ENCODE measurements around the gene MBD5.

Gene MBD5

GRCh38 chr2:148253685-148254084, 232.8 kb downstream of the MBD5 start:
- Histone ChIP-seq H3K4me3 (ENCODE audit: low read length in 2 of 2) (no peak overlapping the region), H3K27me3 (ENCODE audit: control insufficient read depth in 1 of 2, insufficient read depth in 2 of 2, low read length in 2 of 2) (no peaks in the 10 kb centered on the region), H3K27ac (ENCODE audit: low read length) (no peak overlapping the region), H3K4me1 (ENCODE audit: control insufficient read depth, insufficient read depth, low read length) (no peaks in the 10 kb centered on the region), H3K9me3 (ENCODE audit: control insufficient read depth in 2 of 2, low read length in 2 of 2) (no peaks in the 10 kb centered on the region), H3K9ac (ENCODE audit: low read length in 2 of 2) (no peak overlapping the region), H3K36me3 (ENCODE audit: control insufficient read depth in 2 of 2, insufficient read depth in 2 of 2, low read length in 2 of 2) (peaks cover 0 to 10% of the 10 kb centered on the region in 2 donors)

GRCh38 chr2:148255929-148256328, 235.0 kb downstream of the MBD5 start:
- Histone ChIP-seq H3K27ac (ENCODE audit: low read length) (no peak overlapping the region), H3K9me3 (ENCODE audit: control insufficient read depth in 2 of 2, low read length in 2 of 2) (no peaks in the 10 kb centered on the region), H3K4me1 (ENCODE audit: control insufficient read depth, insufficient read depth, low read length) (no peaks in the 10 kb centered on the region), H3K36me3 (ENCODE audit: control insufficient read depth in 2 of 2, insufficient read depth in 2 of 2, low read length in 2 of 2) (peaks cover 0 to 10% of the 10 kb centered on the region in 2 donors), H3K27me3 (ENCODE audit: control insufficient read depth in 1 of 2, insufficient read depth in 2 of 2, low read length in 2 of 2) (no peaks in the 10 kb centered on the region), H3K9ac (ENCODE audit: low read length in 2 of 2) (no peak overlapping the region), H3K4me3 (ENCODE audit: low read length in 2 of 2) (no peak overlapping the region)

GRCh38 chr2:148257276-148257675, 236.4 kb downstream of the MBD5 start:
- H3K4me3 ChIP-seq (ENCODE audit: low read length in 2 of 2) = no peak overlapping the region
- no peaks in the 10 kb centered on the region for H3K9me3 ChIP-seq (ENCODE audit: control insufficient read depth in 2 of 2, low read length in 2 of 2)
- no peak overlapping the region for H3K27ac ChIP-seq (ENCODE audit: low read length)
- no peak overlapping the region for H3K9ac ChIP-seq (ENCODE audit: low read length in 2 of 2)
- H3K36me3 ChIP-seq (ENCODE audit: control insufficient read depth in 2 of 2, insufficient read depth in 2 of 2, low read length in 2 of 2) = peaks cover 0 to 10% of the 10 kb centered on the region in 2 donors
- no peaks in the 10 kb centered on the region for H3K27me3 ChIP-seq (ENCODE audit: control insufficient read depth in 1 of 2, insufficient read depth in 2 of 2, low read length in 2 of 2)
- no peaks in the 10 kb centered on the region for H3K4me1 ChIP-seq (ENCODE audit: control insufficient read depth, insufficient read depth, low read length)

- H3K9me3 ChIP-seq (ENCODE audit: control insufficient read depth in 2 of 2, low read length in 2 of 2) = no peaks in the 10 kb centered on the region
- no peak overlapping the region for H3K4me3 ChIP-seq (ENCODE audit: low read length in 2 of 2)
- no peaks in the 10 kb centered on the region for H3K27me3 ChIP-seq (ENCODE audit: control insufficient read depth in 1 of 2, insufficient read depth in 2 of 2, low read length in 2 of 2)
- H3K27ac ChIP-seq (ENCODE audit: low read length) = no peak overlapping the region
- peaks cover 0 to 10% of the 10 kb centered on the region in 2 donors for H3K36me3 ChIP-seq (ENCODE audit: control insufficient read depth in 2 of 2, insufficient read depth in 2 of 2, low read length in 2 of 2)
- no peak overlapping the region for H3K9ac ChIP-seq (ENCODE audit: low read length in 2 of 2)
- no peaks in the 10 kb centered on the region for H3K4me1 ChIP-seq (ENCODE audit: control insufficient read depth, insufficient read depth, low read length)
These were observed 237.2 kb downstream of the MBD5 start for GRCh38 chr2:148258124-148258523.

GRCh38 chr2:148259674-148260073, 238.8 kb downstream of the MBD5 start:
- Histone ChIP-seq H3K9ac (ENCODE audit: low read length in 2 of 2) (no peak overlapping the region), H3K27ac (ENCODE audit: low read length) (no peak overlapping the region), H3K9me3 (ENCODE audit: control insufficient read depth in 2 of 2, low read length in 2 of 2) (no peaks in the 10 kb centered on the region), H3K4me3 (ENCODE audit: low read length in 2 of 2) (no peak overlapping the region), H3K27me3 (ENCODE audit: control insufficient read depth in 1 of 2, insufficient read depth in 2 of 2, low read length in 2 of 2) (no peaks in the 10 kb centered on the region), H3K4me1 (ENCODE audit: control insufficient read depth, insufficient read depth, low read length) (no peaks in the 10 kb centered on the region), H3K36me3 (ENCODE audit: control insufficient read depth in 2 of 2, insufficient read depth in 2 of 2, low read length in 2 of 2) (peaks cover 0 to 7% of the 10 kb centered on the region in 2 donors)

- no peak overlapping the region for H3K27ac ChIP-seq (ENCODE audit: low read length)
- no peak overlapping the region for H3K9ac ChIP-seq (ENCODE audit: low read length in 2 of 2)
- no peak overlapping the region for H3K4me3 ChIP-seq (ENCODE audit: low read length in 2 of 2)
- H3K27me3 ChIP-seq (ENCODE audit: control insufficient read depth in 1 of 2, insufficient read depth in 2 of 2, low read length in 2 of 2) = no peaks in the 10 kb centered on the region
- no peaks in the 10 kb centered on the region for H3K36me3 ChIP-seq (ENCODE audit: control insufficient read depth in 2 of 2, insufficient read depth in 2 of 2, low read length in 2 of 2)
- H3K4me1 ChIP-seq (ENCODE audit: control insufficient read depth, insufficient read depth, low read length) = no peaks in the 10 kb centered on the region
- no peaks in the 10 kb centered on the region for H3K9me3 ChIP-seq (ENCODE audit: control insufficient read depth in 2 of 2, low read length in 2 of 2)
These were observed 243.0 kb downstream of the MBD5 start for GRCh38 chr2:148263890-148264289.

GRCh38 chr2:148273158-148273691, 252.3 kb downstream of the MBD5 start:
- peaks cover 9% of the 10 kb centered on the region for H3K4me1 ChIP-seq (ENCODE audit: control insufficient read depth, insufficient read depth, low read length)
- H3K9ac ChIP-seq (ENCODE audit: low read length in 2 of 2) = no peak overlapping the region
- no peaks in the 10 kb centered on the region for H3K36me3 ChIP-seq (ENCODE audit: control insufficient read depth in 2 of 2, insufficient read depth in 2 of 2, low read length in 2 of 2)
- H3K27me3 ChIP-seq (ENCODE audit: control insufficient read depth in 1 of 2, insufficient read depth in 2 of 2, low read length in 2 of 2) = no peaks in the 10 kb centered on the region
- no peak overlapping the region for H3K27ac ChIP-seq (ENCODE audit: low read length)
- H3K4me3 ChIP-seq (ENCODE audit: low read length in 2 of 2) = no peak overlapping the region
- no peaks in the 10 kb centered on the region for H3K9me3 ChIP-seq (ENCODE audit: control insufficient read depth in 2 of 2, low read length in 2 of 2)

GRCh38 chr2:148279216-148279615, 258.3 kb downstream of the MBD5 start:
- no peak overlapping the region for H3K9ac ChIP-seq (ENCODE audit: low read length in 2 of 2)

GRCh38 chr2:148282201-148282600, 261.3 kb downstream of the MBD5 start:
- Histone ChIP-seq H3K4me1 (ENCODE audit: control insufficient read depth, insufficient read depth, low read length) (no peaks in the 10 kb centered on the region), H3K4me3 (ENCODE audit: low read length in 2 of 2) (no peak overlapping the region)

More at GRCh38 chr2:148279216-148279615, 258.3 kb downstream of the MBD5 start:
- Histone ChIP-seq H3K27me3 (ENCODE audit: control insufficient read depth in 1 of 2, insufficient read depth in 2 of 2, low read length in 2 of 2) (no peaks in the 10 kb centered on the region), H3K9me3 (ENCODE audit: control insufficient read depth in 2 of 2, low read length in 2 of 2) (no peaks in the 10 kb centered on the region), H3K27ac (ENCODE audit: low read length) (no peak overlapping the region), H3K4me3 (ENCODE audit: low read length in 2 of 2) (no peak overlapping the region), H3K36me3 (ENCODE audit: control insufficient read depth in 2 of 2, insufficient read depth in 2 of 2, low read length in 2 of 2) (no peaks in the 10 kb centered on the region), H3K4me1 (ENCODE audit: control insufficient read depth, insufficient read depth, low read length) (no peaks in the 10 kb centered on the region)

GRCh38 chr2:148292431-148292830, 271.5 kb downstream of the MBD5 start:
- no peaks in the 10 kb centered on the region for H3K4me1 ChIP-seq (ENCODE audit: control insufficient read depth, insufficient read depth, low read length)
- no peak overlapping the region for H3K9ac ChIP-seq (ENCODE audit: low read length in 2 of 2)
- H3K27me3 ChIP-seq (ENCODE audit: control insufficient read depth in 1 of 2, insufficient read depth in 2 of 2, low read length in 2 of 2) = no peaks in the 10 kb centered on the region
- H3K36me3 ChIP-seq (ENCODE audit: control insufficient read depth in 2 of 2, insufficient read depth in 2 of 2, low read length in 2 of 2) = no peaks in the 10 kb centered on the region
- H3K4me3 ChIP-seq (ENCODE audit: low read length in 2 of 2) = no peak overlapping the region
- no peak overlapping the region for H3K27ac ChIP-seq (ENCODE audit: low read length)
- no peaks in the 10 kb centered on the region for H3K9me3 ChIP-seq (ENCODE audit: control insufficient read depth in 2 of 2, low read length in 2 of 2)

More at GRCh38 chr2:148282201-148282600, 261.3 kb downstream of the MBD5 start:
- H3K9me3 ChIP-seq (ENCODE audit: control insufficient read depth in 2 of 2, low read length in 2 of 2) = no peaks in the 10 kb centered on the region
- H3K27me3 ChIP-seq (ENCODE audit: control insufficient read depth in 1 of 2, insufficient read depth in 2 of 2, low read length in 2 of 2) = no peaks in the 10 kb centered on the region
- no peak overlapping the region for H3K9ac ChIP-seq (ENCODE audit: low read length in 2 of 2)
- no peak overlapping the region for H3K27ac ChIP-seq (ENCODE audit: low read length)
- H3K36me3 ChIP-seq (ENCODE audit: control insufficient read depth in 2 of 2, insufficient read depth in 2 of 2, low read length in 2 of 2) = no peaks in the 10 kb centered on the region

- H3K36me3 ChIP-seq (ENCODE audit: control insufficient read depth in 2 of 2, insufficient read depth in 2 of 2, low read length in 2 of 2) = no peaks in the 10 kb centered on the region
- H3K9ac ChIP-seq (ENCODE audit: low read length in 2 of 2) = no peak overlapping the region
- H3K27me3 ChIP-seq (ENCODE audit: control insufficient read depth in 1 of 2, insufficient read depth in 2 of 2, low read length in 2 of 2) = no peaks in the 10 kb centered on the region
- no peak overlapping the region for H3K4me3 ChIP-seq (ENCODE audit: low read length in 2 of 2)
- no peak overlapping the region for H3K27ac ChIP-seq (ENCODE audit: low read length)
- peaks cover 3% of the 10 kb centered on the region for H3K4me1 ChIP-seq (ENCODE audit: control insufficient read depth, insufficient read depth, low read length)
- H3K9me3 ChIP-seq (ENCODE audit: control insufficient read depth in 2 of 2, low read length in 2 of 2) = no peaks in the 10 kb centered on the region
These were observed 277.3 kb downstream of the MBD5 start for GRCh38 chr2:148298196-148298595.
